Body of pancreas (tissue), 4 donors: ENCODE data around the gene NIFK. TPM values are rescaled to one million over a fixed set of nuclear protein-coding genes. Genes with fewer than 3 reads are reported as not detected.

ENCODE experiments used
- ATAC-seq: fragments of 150-250 bp; one replicate; pipeline ENCODE4 v1.9.1; 2016
- DNase-seq, 4 donors: peaks; one replicate each; pipeline ENCODE4 v3.0.0-alpha.2; 2019
- H3K27ac ChIP-seq, 4 donors: fragments of 200-600 bp; sonication (generic); 1 replicate in 3 of 4; 2 replicates in 1 of 4; pipeline versions ENCODE4 v1.5.1 to v1.6.1; 2016 to 2019; ENCODE audit warnings: mild to moderate bottlenecking in 1 of 4, mixed read lengths in 1 of 4, moderate library complexity in 1 of 4
- H3K27me3 ChIP-seq, 2 donors: fragments of 200-600 bp; sonication (generic); one replicate each; pipeline ENCODE4 v1.6.0; 2016; ENCODE audit warnings: mild to moderate bottlenecking in 1 of 2
- H3K36me3 ChIP-seq, 2 donors: fragments of 200-600 bp; sonication (generic); replicated peaks in 1 of 2; 2 replicates each; pipeline ENCODE4 v1.5.1; 2016; ENCODE audit warnings: low read depth in 2 of 2; ENCODE audit not compliant: insufficient read depth in 1 of 2
- H3K4me1 ChIP-seq: fragments of 200-600 bp; sonication (generic); one replicate; pipeline ENCODE4 v1.6.0; 2016
- H3K4me3 ChIP-seq, 2 donors: fragments of 200-600 bp; sonication (generic); 1 replicate in 1 of 2; 2 replicates in 1 of 2; pipeline ENCODE4 v1.5.1; 2016 to 2019
- H3K9me3 ChIP-seq, 3 donors: fragments of 200-600 bp; sonication (generic); 1 replicate in 2 of 3; 2 replicates in 1 of 3; pipeline ENCODE4 v1.5.1; 2016
- POLR2A ChIP-seq, 3 donors: fragments of 450-650 bp; IDR thresholded peaks; one replicate each; pipeline ENCODE4 v1.6.1; 2016; ENCODE audit warnings: antibody characterized with exemption in 3 of 3, mild to moderate bottlenecking in 2 of 3
- WGBS, 2 donors: methylation state at CpG; one replicate each; pipeline ENCODE4 v1.1.5; 2017; 5-methylcytosine and 5-hydroxymethylcytosine counted together
- intact Hi-C: fragments of 100-400 bp; cut with DNase I; formaldehyde crosslinking; loops from one replicate; pipeline ENCODE4 v1.15.1; 2023
- total RNA-seq, 2 donors: library from RNA; depleted of rRNA; stranded (reverse); fragments of >200 nt; gene quantifications; one replicate each; pipeline ENCODE4 v1.1.0, GENCODE V29; 2016
- TF ChIP-seq, protein P1 (sequence below), 7 experiments: fragments of 450-650 bp in 4 of 7; fragments of 200-600 bp in 3 of 7; sonication (generic) in 3 of 7; IDR thresholded peaks; one replicate each; pipeline ENCODE4 v1.5.1; 2016 to 2019; ENCODE audit warnings: antibody characterized with exemption in 7 of 7

The NIFK gene
- total RNA-seq, 2 donors from 2014 or later = 20.8 to 26.4 TPM

DNA sequence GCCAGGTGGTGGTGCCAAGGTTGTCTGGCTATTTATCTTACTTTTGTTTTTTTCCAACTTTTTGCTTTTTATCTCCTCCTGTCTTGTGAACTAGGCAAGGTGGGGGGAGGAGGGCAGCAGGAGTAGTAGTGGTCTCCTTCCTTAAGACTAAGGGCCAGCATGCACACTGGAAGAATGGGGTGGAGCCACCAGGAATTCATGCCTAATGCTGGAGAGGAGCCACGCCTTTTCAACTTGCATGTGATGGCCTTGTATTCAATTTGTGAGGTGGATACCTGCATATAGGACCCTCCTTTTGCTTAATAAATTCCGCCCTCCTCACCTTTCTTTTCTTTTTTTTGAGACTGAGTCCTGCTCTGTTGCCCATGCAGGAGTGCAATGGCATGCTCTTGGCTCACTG is 49.8 kb downstream of the NIFK start:
- ATAC-seq (no peak), DNase-seq (no peak)
- Histone ChIP-seq H3K4me1 (peaks cover 11% of the 10 kb centered on the region), H3K27me3 (no peaks in the 10 kb centered on the region), H3K4me3 (no peak overlapping the region), H3K27ac (no peak overlapping the region), H3K36me3 (no peaks in the 10 kb centered on the region), H3K9me3 (peaks cover 0 to 11% (median 0%) of the 10 kb centered on the region in 3 donors)
- 81 to 95% methylated on average over 2 of the region's 2 CpGs for WGBS, 2 donors
- intact Hi-C loops = no loop called here
- TF ChIP-seq, protein P1, sequence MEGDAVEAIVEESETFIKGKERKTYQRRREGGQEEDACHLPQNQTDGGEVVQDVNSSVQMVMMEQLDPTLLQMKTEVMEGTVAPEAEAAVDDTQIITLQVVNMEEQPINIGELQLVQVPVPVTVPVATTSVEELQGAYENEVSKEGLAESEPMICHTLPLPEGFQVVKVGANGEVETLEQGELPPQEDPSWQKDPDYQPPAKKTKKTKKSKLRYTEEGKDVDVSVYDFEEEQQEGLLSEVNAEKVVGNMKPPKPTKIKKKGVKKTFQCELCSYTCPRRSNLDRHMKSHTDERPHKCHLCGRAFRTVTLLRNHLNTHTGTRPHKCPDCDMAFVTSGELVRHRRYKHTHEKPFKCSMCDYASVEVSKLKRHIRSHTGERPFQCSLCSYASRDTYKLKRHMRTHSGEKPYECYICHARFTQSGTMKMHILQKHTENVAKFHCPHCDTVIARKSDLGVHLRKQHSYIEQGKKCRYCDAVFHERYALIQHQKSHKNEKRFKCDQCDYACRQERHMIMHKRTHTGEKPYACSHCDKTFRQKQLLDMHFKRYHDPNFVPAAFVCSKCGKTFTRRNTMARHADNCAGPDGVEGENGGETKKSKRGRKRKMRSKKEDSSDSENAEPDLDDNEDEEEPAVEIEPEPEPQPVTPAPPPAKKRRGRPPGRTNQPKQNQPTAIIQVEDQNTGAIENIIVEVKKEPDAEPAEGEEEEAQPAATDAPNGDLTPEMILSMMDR (IDR thresholded peaks at IDR 0.05) = no peak

DNA sequence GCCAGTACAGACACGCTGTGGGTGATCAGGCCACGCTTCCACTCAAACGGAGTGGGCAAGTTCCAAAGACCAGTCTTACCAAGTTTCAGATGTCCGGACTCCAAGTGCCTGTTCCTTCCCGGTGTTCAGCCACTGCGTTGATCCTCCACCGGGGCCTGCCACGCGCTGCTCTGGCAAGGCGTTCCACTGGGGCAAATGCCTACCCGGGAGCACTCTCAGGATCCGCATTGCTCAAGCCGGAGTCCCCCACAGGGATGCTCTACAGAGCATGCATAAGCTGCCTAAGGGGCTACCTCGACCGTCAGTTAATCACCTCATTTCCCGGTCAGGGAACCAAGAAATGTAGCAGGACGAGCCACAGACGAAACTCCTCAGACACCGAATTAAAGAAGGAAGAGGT is 50.5 kb downstream of the NIFK start:
- Histone ChIP-seq H3K4me3 (no peak overlapping the region), H3K27ac (no peak overlapping the region), H3K9me3 (peaks cover 0 to 16% (median 0%) of the 10 kb centered on the region in 3 donors), H3K27me3 (no peaks in the 10 kb centered on the region), H3K4me1 (peaks cover 11% of the 10 kb centered on the region), H3K36me3 (no peaks in the 10 kb centered on the region)
- TF ChIP-seq POLR2A (IDR thresholded peaks at IDR 0.05) = no peak
- TF ChIP-seq, protein P1 (IDR thresholded peaks at IDR 0.05) = no peak
- intact Hi-C loops = no loop called here
- DNase-seq (no peak), ATAC-seq (no peak)
- 84 to 87% methylated on average over 19 of the region's 19 CpGs for WGBS, 2 donors

DNA sequence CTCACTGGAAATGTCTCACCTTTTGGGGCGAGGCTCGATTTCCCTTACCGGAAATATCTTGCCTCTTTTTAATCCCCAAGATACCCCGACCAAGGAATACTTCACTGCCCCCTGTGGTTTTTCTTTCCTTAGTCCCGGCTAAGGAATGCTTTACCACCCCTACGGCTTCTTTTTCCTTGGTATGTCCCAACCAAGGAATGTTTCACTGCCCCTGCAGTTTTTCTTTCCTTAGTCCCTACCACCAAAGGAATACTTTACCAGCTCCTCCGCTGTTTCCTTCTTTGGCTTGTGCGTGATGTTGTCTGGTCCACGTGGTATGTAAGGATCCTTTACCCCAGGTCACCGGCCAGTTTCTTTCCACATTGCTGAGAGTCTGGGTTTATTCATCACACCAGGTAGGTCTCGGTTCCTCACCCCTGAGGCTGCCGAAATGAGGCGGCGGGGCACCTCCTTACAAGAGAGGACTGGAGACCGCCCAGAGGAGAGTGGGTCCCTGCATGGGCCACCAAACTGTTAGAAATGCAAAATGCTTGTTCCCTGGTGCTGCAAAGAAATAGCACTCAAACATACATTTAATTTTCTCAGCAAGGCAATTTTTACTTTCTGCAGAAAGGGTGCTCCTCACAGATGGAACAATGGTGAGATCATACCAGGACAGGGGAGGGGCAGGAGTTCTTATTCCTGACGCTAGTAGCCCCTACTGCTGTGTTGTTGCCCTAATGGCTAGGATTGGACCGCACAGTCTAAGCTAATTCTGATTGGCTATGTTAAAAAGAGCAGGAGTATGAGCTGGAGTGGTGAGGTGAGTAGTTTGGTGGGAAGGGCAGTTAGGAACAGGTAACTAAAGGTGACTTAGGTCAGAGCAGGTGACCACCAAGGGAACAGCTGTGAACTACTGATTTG is 54.0 kb downstream of the NIFK start:
- no peak overlapping the region for H3K27ac ChIP-seq
- TF ChIP-seq, protein P1 (IDR thresholded peaks at IDR 0.05) = no peak
- TF ChIP-seq POLR2A (IDR thresholded peaks at IDR 0.05) = no peak
- H3K27me3 ChIP-seq = no peaks in the 10 kb centered on the region
- peaks cover 0 to 18% (median 0%) of the 10 kb centered on the region in 3 donors for H3K9me3 ChIP-seq
- intact Hi-C loops = no loop called here
- no peaks in the 10 kb centered on the region for H3K4me1 ChIP-seq
- ATAC-seq (no peak), DNase-seq (no peak)
- no peaks in the 10 kb centered on the region for H3K36me3 ChIP-seq
- WGBS, 2 donors = 76 to 93% methylated on average over 17 of the region's 17 CpGs
- H3K4me3 ChIP-seq = no peak overlapping the region

DNA sequence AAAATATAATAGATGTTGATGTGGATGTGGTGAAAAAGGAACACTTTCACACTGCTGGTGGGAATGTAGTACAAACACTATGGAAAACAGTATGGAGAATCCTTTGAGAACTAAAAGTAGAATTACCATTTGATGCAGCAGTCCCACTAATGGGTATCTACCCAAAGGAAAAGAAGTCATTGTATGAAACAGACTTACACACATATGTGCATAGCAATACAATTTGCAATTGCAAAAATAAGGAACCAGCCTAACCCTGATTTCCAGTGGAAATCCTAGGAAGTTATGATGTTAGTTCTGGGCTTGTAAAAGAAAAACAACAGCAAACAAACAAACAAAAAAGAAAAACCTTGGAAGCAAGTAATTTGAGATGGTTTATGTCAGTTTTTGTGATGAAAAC is 58.8 kb downstream of the NIFK start:
- DNase-seq (no peak), ATAC-seq (no peak)
- Histone ChIP-seq H3K27ac (no peak overlapping the region), H3K4me1 (no peaks in the 10 kb centered on the region), H3K9me3 (peaks cover 0 to 23% (median 0%) of the 10 kb centered on the region in 3 donors), H3K27me3 (no peaks in the 10 kb centered on the region), H3K36me3 (no peaks in the 10 kb centered on the region), H3K4me3 (no peak overlapping the region)
- intact Hi-C loops = no loop called here
- no peak for TF ChIP-seq POLR2A (IDR thresholded peaks at IDR 0.05)
- TF ChIP-seq, protein P1 (IDR thresholded peaks at IDR 0.05) = no peak

Other genes starting within 250 kb of the NIFK start
- not detected for gene RNU4ATAC, start 206.0 kb downstream of the NIFK start, total RNA-seq
- gene CLASP1, start 87.4 kb downstream of the NIFK start, total RNA-seq = 10 to 100 TPM; 28.5 to 44.2 TPM
- gene TSN, start 18.8 kb upstream of the NIFK start, total RNA-seq = 10 to 100 TPM; 18.2 to 20.8 TPM